Colonic mucosa (tissue), 4 donors: ENCODE data around the gene GGT5. TPM values are rescaled to one million over a fixed set of nuclear protein-coding genes. Genes with fewer than 3 reads are reported as not detected.
A peak's percentile ranks its signal among the peaks of the same experiment; 100 is the strongest.
"Not testable (repeated sequence)": the region's sequence is repeated elsewhere in the genome, so short reads cannot be mapped to it uniquely, and the experiment has no call there.

Experiments
- DNase-seq: peaks from one replicate; pipeline ENCODE4 v3.0.0-alpha.2; 2020
- H3K27ac ChIP-seq: fragments of 200-600 bp; one replicate; pipeline ENCODE4 v1.8.0; 2021
- H3K27me3 ChIP-seq: fragments of 200-600 bp; one replicate; pipeline ENCODE4 v1.8.0; 2021
- H3K36me3 ChIP-seq: fragments of 200-600 bp; one replicate; pipeline ENCODE4 v1.8.0; 2021
- H3K4me1 ChIP-seq: fragments of 200-600 bp; one replicate; pipeline ENCODE4 v1.8.0; 2021; ENCODE audit warnings: mild to moderate bottlenecking
- H3K4me3 ChIP-seq: fragments of 200-600 bp; one replicate; pipeline ENCODE4 v1.8.0; 2021
- H3K9ac ChIP-seq, 2 donors: one replicate each; pipeline ENCODE4 v1.7.0; 2013; ENCODE audit warnings: control low read depth in 2 of 2, low read depth in 2 of 2, low read length in 2 of 2
- H3K9me3 ChIP-seq: fragments of 200-600 bp; one replicate; pipeline ENCODE4 v1.8.0; 2021
- CTCF ChIP-seq: fragments of 200-600 bp; IDR thresholded peaks from one replicate; pipeline ENCODE4 v1.8.0; 2022; ENCODE audit warnings: antibody characterized with exemption, mild to moderate bottlenecking
- intact Hi-C: fragments of 100-400 bp; cut with DNase I; formaldehyde crosslinking; loops from one replicate; pipeline ENCODE4 v1.14.1; 2022
- total RNA-seq, 2 donors: library from RNA; stranded (reverse); fragmentation: NEBNext Ultra II Directional in 1 of 2; extraction: Animal tissue kit (Norgen Biotek cat#: 25700) in 1 of 2; gene quantifications; one replicate each; pipeline ENCODE4 v1.2.1, GENCODE V29; 2021
- donor health status: healthy.
- donor health status: DM: no; HTN: no; CAD: no.
- donor health status: DM: no; HTN: no; CAD: no.

The GGT5 gene
- total RNA-seq, 2 donors from 2014 or later: 2.6 to 3.7 TPM

- Histone ChIP-seq H3K36me3 (no peaks in the 10 kb centered on the region), H3K27me3 (no peaks in the 10 kb centered on the region), H3K27ac (no peak overlapping the region), H3K4me3 (no peak overlapping the region), H3K9me3 (no peaks in the 10 kb centered on the region), H3K9ac (no peak overlapping the region), H3K4me1 (peaks cover 4% of the 10 kb centered on the region)
- DNase-seq: no peak
- intact Hi-C loops: no loop called here
- no peak for TF ChIP-seq CTCF
Measured at GRCh38 chr22:24285245-24285644, 40.4 kb upstream of the GGT5 start.

GRCh38 chr22:24284747-24285203 lies 39.9 kb upstream of the GGT5 start:
- Histone ChIP-seq H3K4me1 (peaks cover 4% of the 10 kb centered on the region), H3K9ac (no peak overlapping the region), H3K9me3 (no peaks in the 10 kb centered on the region), H3K27ac (no peak overlapping the region), H3K36me3 (no peaks in the 10 kb centered on the region), H3K27me3 (no peaks in the 10 kb centered on the region), H3K4me3 (no peak overlapping the region)
- no peak for DNase-seq
- TF ChIP-seq CTCF: no peak
- intact Hi-C loops: no loop called here

- peaks cover 9% of the 10 kb centered on the region for H3K4me1 ChIP-seq
- no peaks in the 10 kb centered on the region for H3K27me3 ChIP-seq
- H3K4me3 ChIP-seq: no peak overlapping the region
- H3K9me3 ChIP-seq: no peaks in the 10 kb centered on the region
- DNase-seq: no peak
- no peak overlapping the region for H3K27ac ChIP-seq
- intact Hi-C loops: no loop called here
- H3K9ac ChIP-seq: no peak overlapping the region
- no peaks in the 10 kb centered on the region for H3K36me3 ChIP-seq
- no peak for TF ChIP-seq CTCF
Measured at GRCh38 chr22:24282401-24282800, 37.5 kb upstream of the GGT5 start.

- H3K4me1 ChIP-seq, intact Hi-C loops, DNase-seq, H3K27me3 ChIP-seq, H3K27ac ChIP-seq, H3K9ac ChIP-seq, H3K36me3 ChIP-seq, H3K4me3 ChIP-seq, H3K9me3 ChIP-seq: not testable (repeated sequence)
Measured at GRCh38 chr22:24280363-24280762, 35.5 kb upstream of the GGT5 start.

- H3K9ac ChIP-seq, H3K36me3 ChIP-seq, H3K4me3 ChIP-seq, DNase-seq, H3K9me3 ChIP-seq, H3K4me1 ChIP-seq, intact Hi-C loops, H3K27me3 ChIP-seq: not testable (repeated sequence)
- peak overlapping the region; percentile 53 for H3K27ac ChIP-seq
Measured at GRCh38 chr22:24274696-24275405, 30.0 kb upstream of the GGT5 start.

- H3K4me3 ChIP-seq, intact Hi-C loops, H3K27ac ChIP-seq: not testable (repeated sequence)
Measured at GRCh38 chr22:24273906-24274305, 29.0 kb upstream of the GGT5 start.

GRCh38 chr22:24273031-24273430 lies 28.1 kb upstream of the GGT5 start:
- DNase-seq, intact Hi-C loops, H3K4me3 ChIP-seq: not testable (repeated sequence)

More at GRCh38 chr22:24273906-24274305, 29.0 kb upstream of the GGT5 start:
- not testable (repeated sequence) for H3K36me3 ChIP-seq, H3K9ac ChIP-seq, DNase-seq, H3K27me3 ChIP-seq, H3K4me1 ChIP-seq, H3K9me3 ChIP-seq

More at GRCh38 chr22:24273031-24273430, 28.1 kb upstream of the GGT5 start:
- H3K27ac ChIP-seq, H3K27me3 ChIP-seq, H3K9ac ChIP-seq, H3K36me3 ChIP-seq, H3K9me3 ChIP-seq, H3K4me1 ChIP-seq: not testable (repeated sequence)
